H1 (cell line): Measurements from ENCODE around the gene MCM3.

Experiments used
- BRCA1 ChIP-seq: IDR thresholded peaks from 2 replicates; pipeline ENCODE4 v1.6.1; 2012; ENCODE audit warnings: low read depth, low read length, improper control_type of control experiment
- EZH2 ChIP-seq: fragments of 200-600 bp; sonication (generic); IDR thresholded peaks from 2 replicates; pipeline ENCODE4 v1.7.1; 2012; ENCODE audit warnings: low read depth, mild to moderate bottlenecking, moderate library complexity, low read length, inconsistent platforms; ENCODE audit not compliant: severe bottlenecking
- FOSL1 ChIP-seq: IDR thresholded peaks from 2 replicates; pipeline ENCODE4 v1.6.1; 2011; ENCODE audit warnings: mild to moderate bottlenecking, low read depth, low read length, moderate library complexity; ENCODE audit not compliant: insufficient read depth
- GTF2F1 ChIP-seq: IDR thresholded peaks from 2 replicates; pipeline ENCODE4 v1.6.1; 2012; ENCODE audit warnings: low read depth, low read length, improper control_type of control experiment, borderline replicate concordance
- HDAC2 ChIP-seq, 2 experiments: fragments of 300-600 bp in 1 of 2; sonication (generic) in 1 of 2; IDR thresholded peaks; 2 replicates each; pipeline ENCODE4 v1.6.1; 2011 to 2012; ENCODE audit warnings: low read depth in 2 of 2, low read length in 2 of 2, mild to moderate bottlenecking in 2 of 2, moderate library complexity in 2 of 2, borderline replicate concordance in 1 of 2, inconsistent platforms in 1 of 2
- JUN ChIP-seq: IDR thresholded peaks from 2 replicates; pipeline ENCODE4 v1.6.1; 2011; ENCODE audit warnings: low read depth, mild to moderate bottlenecking, improper control_type of control experiment, low read length
- KDM1A ChIP-seq: fragments of 200-600, 300-600 bp; sonication (generic); IDR thresholded peaks from 2 replicates; pipeline ENCODE4 v1.7.1; 2016; ENCODE audit warnings: mild to moderate bottlenecking, low read length, borderline replicate concordance
- POLR2A ChIP-seq, 2 experiments: IDR thresholded peaks; 1 replicate in 1 of 2; 2 replicates in 1 of 2; pipeline ENCODE4 v1.6.1; 2011; ENCODE audit warnings: low read depth in 2 of 2, low read length in 2 of 2, mild to moderate bottlenecking in 2 of 2; ENCODE audit errors: control extremely low read depth in 1 of 2
- RNF2 ChIP-seq: fragments of 200-900, 300-1000 bp; sonication (generic); IDR thresholded peaks from 2 replicates; pipeline ENCODE4 v1.7.1; 2016; ENCODE audit warnings: borderline replicate concordance, low read depth, mild to moderate bottlenecking, antibody characterized with exemption, low read length; ENCODE audit not compliant: poor library complexity, severe bottlenecking; ENCODE audit errors: missing control alignments
- SP2 ChIP-seq: IDR thresholded peaks from 2 replicates; pipeline ENCODE4 v1.6.1; 2012; ENCODE audit warnings: mild to moderate bottlenecking, low read length, inconsistent platforms
- SUZ12 ChIP-seq: fragments of 200-600 bp; sonication (generic); IDR thresholded peaks from 2 replicates; pipeline ENCODE4 v1.6.1; 2012; ENCODE audit warnings: mild to moderate bottlenecking, inconsistent platforms, low read length, moderate library complexity, mixed read lengths
- TF ChIP-seq, protein P1 (sequence below): IDR thresholded peaks from 2 replicates; pipeline ENCODE4 v1.6.1; 2012; ENCODE audit warnings: low read length, inconsistent platforms
- TF ChIP-seq, protein P2 (sequence below): IDR thresholded peaks from 2 replicates; pipeline ENCODE4 v1.6.1; 2012; ENCODE audit warnings: inconsistent platforms
- TF ChIP-seq, protein P3 (sequence below), 3 experiments: IDR thresholded peaks; 1 replicate in 2 of 3; 2 replicates in 1 of 3; pipeline versions ENCODE4 v1.5.1 to v1.6.1; 2011; ENCODE audit warnings: low read length in 3 of 3, mild to moderate bottlenecking in 3 of 3, inconsistent platforms in 2 of 3, low read depth in 1 of 3, moderate library complexity in 1 of 3; ENCODE audit not compliant: insufficient read depth in 1 of 3; ENCODE audit errors: control extremely low read depth in 1 of 3

DNA sequence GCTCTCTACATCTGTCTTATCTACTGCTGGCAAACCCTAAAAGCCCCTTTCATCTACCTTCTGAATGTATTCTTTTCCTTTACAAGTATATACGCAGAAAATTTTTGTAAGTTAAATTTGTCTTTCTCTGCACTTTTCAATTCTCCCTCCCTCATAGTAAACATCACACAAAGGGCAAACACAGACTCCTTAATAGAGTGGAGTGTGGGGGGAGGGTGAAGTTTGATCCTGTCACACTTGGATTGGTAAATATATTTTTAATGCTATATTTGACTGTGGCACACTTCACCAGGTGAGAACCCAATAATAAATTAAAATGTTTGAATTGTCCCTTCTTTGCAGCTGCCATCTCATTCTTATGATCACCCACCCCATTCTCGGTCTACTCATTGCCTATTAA lies 44.2 kb upstream of the MCM3 start:
- TF ChIP-seq, protein P1, sequence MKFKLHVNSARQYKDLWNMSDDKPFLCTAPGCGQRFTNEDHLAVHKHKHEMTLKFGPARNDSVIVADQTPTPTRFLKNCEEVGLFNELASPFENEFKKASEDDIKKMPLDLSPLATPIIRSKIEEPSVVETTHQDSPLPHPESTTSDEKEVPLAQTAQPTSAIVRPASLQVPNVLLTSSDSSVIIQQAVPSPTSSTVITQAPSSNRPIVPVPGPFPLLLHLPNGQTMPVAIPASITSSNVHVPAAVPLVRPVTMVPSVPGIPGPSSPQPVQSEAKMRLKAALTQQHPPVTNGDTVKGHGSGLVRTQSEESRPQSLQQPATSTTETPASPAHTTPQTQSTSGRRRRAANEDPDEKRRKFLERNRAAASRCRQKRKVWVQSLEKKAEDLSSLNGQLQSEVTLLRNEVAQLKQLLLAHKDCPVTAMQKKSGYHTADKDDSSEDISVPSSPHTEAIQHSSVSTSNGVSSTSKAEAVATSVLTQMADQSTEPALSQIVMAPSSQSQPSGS, result no peak
- TF ChIP-seq, protein P2, sequence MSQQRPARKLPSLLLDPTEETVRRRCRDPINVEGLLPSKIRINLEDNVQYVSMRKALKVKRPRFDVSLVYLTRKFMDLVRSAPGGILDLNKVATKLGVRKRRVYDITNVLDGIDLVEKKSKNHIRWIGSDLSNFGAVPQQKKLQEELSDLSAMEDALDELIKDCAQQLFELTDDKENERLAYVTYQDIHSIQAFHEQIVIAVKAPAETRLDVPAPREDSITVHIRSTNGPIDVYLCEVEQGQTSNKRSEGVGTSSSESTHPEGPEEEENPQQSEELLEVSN, result no peak
- TF ChIP-seq, protein P3, sequence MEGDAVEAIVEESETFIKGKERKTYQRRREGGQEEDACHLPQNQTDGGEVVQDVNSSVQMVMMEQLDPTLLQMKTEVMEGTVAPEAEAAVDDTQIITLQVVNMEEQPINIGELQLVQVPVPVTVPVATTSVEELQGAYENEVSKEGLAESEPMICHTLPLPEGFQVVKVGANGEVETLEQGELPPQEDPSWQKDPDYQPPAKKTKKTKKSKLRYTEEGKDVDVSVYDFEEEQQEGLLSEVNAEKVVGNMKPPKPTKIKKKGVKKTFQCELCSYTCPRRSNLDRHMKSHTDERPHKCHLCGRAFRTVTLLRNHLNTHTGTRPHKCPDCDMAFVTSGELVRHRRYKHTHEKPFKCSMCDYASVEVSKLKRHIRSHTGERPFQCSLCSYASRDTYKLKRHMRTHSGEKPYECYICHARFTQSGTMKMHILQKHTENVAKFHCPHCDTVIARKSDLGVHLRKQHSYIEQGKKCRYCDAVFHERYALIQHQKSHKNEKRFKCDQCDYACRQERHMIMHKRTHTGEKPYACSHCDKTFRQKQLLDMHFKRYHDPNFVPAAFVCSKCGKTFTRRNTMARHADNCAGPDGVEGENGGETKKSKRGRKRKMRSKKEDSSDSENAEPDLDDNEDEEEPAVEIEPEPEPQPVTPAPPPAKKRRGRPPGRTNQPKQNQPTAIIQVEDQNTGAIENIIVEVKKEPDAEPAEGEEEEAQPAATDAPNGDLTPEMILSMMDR (IDR thresholded peaks at IDR 0.05; ENCODE audit: control extremely low read depth in 1 of 3, insufficient read depth in 1 of 3, low read depth in 1 of 3, low read length in 3 of 3), result no peak
- TF ChIP-seq KDM1A, result no peak
- no peak for TF ChIP-seq SUZ12
- TF ChIP-seq GTF2F1, result no peak
- no peak for TF ChIP-seq HDAC2 (IDR thresholded peaks at IDR 0.05; ENCODE audit: borderline replicate concordance in 1 of 2, low read depth in 2 of 2, low read length in 2 of 2)
- no peak for TF ChIP-seq FOSL1
- no peak for TF ChIP-seq SP2
- no peak for TF ChIP-seq BRCA1
- no peak for TF ChIP-seq JUN
- TF ChIP-seq POLR2A (IDR thresholded peaks at IDR 0.05; ENCODE audit: control extremely low read depth in 1 of 2, low read depth in 2 of 2, low read length in 2 of 2), result no peak
- TF ChIP-seq EZH2, result no peak
- TF ChIP-seq RNF2, result no peak
